Natural killer cell (primary cell): ENCODE data around the gene SUN3. TPM values are rescaled to one million over a fixed set of nuclear protein-coding genes. Genes with fewer than 3 reads are reported as not detected.

Experiments
- ATAC-seq, 3 donors: fragments of 150-1000 bp in 2 of 3; fragments of 200-7000 bp in 1 of 3; cut with Tn5 transposase; 1 replicate in 1 of 3; 2 replicates in 2 of 3; pipeline ENCODE4 v1.10.0; 2021; ENCODE audit warnings: mild to moderate bottlenecking in 2 of 3, moderate library complexity in 2 of 3
- DNase-seq, 2 donors: peaks; one replicate each; pipeline versions ENCODE4 v3.0.0 to v3.0.0-alpha.2; 2013 to 2021; ENCODE audit warnings: mixed read lengths in 1 of 2
- H3K27ac ChIP-seq: one replicate; pipeline ENCODE4 v1.5.1; 2013; ENCODE audit warnings: mild to moderate bottlenecking, low read length
- H3K27me3 ChIP-seq: one replicate; pipeline ENCODE4 v1.6.1; 2013; ENCODE audit warnings: low read length; ENCODE audit not compliant: control insufficient read depth, insufficient read depth
- H3K36me3 ChIP-seq: one replicate; pipeline ENCODE4 v1.6.1; 2013; ENCODE audit warnings: low read length; ENCODE audit not compliant: control insufficient read depth, insufficient read depth
- H3K4me1 ChIP-seq: one replicate; pipeline ENCODE4 v1.6.1; 2013; ENCODE audit warnings: low read length; ENCODE audit not compliant: control insufficient read depth, insufficient read depth
- H3K4me3 ChIP-seq: one replicate; pipeline ENCODE4 v1.5.1; 2013; ENCODE audit warnings: low read length
- H3K9me3 ChIP-seq: one replicate; pipeline ENCODE4 v1.6.1; 2013; ENCODE audit warnings: low read length; ENCODE audit not compliant: control insufficient read depth, insufficient read depth
- H3K27ac Mint-ChIP-seq, 2 donors: one replicate each; pipeline ENCODE4 v1.8.0; 2022; ENCODE audit warnings: mild to moderate bottlenecking in 2 of 2, mixed read lengths in 2 of 2, moderate library complexity in 1 of 2
- H3K27me3 Mint-ChIP-seq, 2 donors: one replicate each; pipeline ENCODE4 v1.8.0; 2022; ENCODE audit warnings: low read depth in 2 of 2, mixed read lengths in 2 of 2
- H3K36me3 Mint-ChIP-seq: one replicate; pipeline ENCODE4 v1.8.0; 2022; ENCODE audit warnings: mixed read lengths
- H3K4me1 Mint-ChIP-seq, 2 donors: one replicate each; pipeline ENCODE4 v1.8.0; 2022; ENCODE audit warnings: mixed read lengths in 2 of 2
- H3K4me3 Mint-ChIP-seq: one replicate; pipeline ENCODE4 v1.8.0; 2022; ENCODE audit warnings: mild to moderate bottlenecking, moderate library complexity, mixed read lengths
- H3K9me3 Mint-ChIP-seq, 2 donors: one replicate each; pipeline ENCODE4 v1.8.0; 2022; ENCODE audit warnings: mixed read lengths in 2 of 2
- WGBS: methylation state at CpG from one replicate; pipeline ENCODE4 v1.1.7; 2013; ENCODE audit warnings: missing lambda C conversion rate; ENCODE audit not compliant: insufficient coverage; 5-methylcytosine and 5-hydroxymethylcytosine counted together
- intact Hi-C: fragments of 100-400 bp; cut with micrococcal nuclease; formaldehyde crosslinking; loops from one replicate; pipeline ENCODE4 v1.14.2; 2022
- total RNA-seq, 4 donors: library from RNA; stranded (reverse); fragments of 120-200 nt in 1 of 4; gene quantifications; one replicate each; pipeline versions ENCODE4 v1.2.3 to v1.2.4, GENCODE V29; 2013 to 2022
- TF ChIP-seq, protein P1 (sequence below): fragments of 200-600 bp; IDR thresholded peaks from one replicate; pipeline ENCODE4 v1.8.0; 2022; ENCODE audit warnings: antibody characterized with exemption

The SUN3 gene
- total RNA-seq, 3 donors from 2014 or later (not counting 1 experiment from before 2014, with no cell fraction given): 1.3 TPM; not detected in 2

DNA sequence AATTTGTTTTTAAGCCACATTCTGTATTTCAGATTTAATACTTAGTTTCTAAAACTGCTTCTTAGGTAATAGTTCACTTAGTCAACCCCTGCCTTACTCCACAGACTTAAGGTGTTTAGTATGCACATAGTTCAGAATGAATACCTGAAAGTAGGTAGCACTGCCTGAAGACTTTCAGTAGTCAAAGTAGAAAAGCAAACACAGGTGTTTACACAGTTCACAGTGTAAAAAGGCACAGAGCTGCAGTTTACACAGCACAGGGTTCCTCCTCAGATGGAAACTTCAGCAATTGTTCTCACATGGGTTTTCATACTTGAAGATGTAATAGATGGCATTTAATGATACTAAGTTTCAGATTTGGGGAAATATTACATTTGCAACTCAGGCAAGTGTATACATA is 77.5 kb downstream of the SUN3 start:
- intact Hi-C loops: no loop called here
- TF ChIP-seq, protein P1, sequence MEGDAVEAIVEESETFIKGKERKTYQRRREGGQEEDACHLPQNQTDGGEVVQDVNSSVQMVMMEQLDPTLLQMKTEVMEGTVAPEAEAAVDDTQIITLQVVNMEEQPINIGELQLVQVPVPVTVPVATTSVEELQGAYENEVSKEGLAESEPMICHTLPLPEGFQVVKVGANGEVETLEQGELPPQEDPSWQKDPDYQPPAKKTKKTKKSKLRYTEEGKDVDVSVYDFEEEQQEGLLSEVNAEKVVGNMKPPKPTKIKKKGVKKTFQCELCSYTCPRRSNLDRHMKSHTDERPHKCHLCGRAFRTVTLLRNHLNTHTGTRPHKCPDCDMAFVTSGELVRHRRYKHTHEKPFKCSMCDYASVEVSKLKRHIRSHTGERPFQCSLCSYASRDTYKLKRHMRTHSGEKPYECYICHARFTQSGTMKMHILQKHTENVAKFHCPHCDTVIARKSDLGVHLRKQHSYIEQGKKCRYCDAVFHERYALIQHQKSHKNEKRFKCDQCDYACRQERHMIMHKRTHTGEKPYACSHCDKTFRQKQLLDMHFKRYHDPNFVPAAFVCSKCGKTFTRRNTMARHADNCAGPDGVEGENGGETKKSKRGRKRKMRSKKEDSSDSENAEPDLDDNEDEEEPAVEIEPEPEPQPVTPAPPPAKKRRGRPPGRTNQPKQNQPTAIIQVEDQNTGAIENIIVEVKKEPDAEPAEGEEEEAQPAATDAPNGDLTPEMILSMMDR: no peak
- DNase-seq: no peak
- Mint-ChIP-seq H3K36me3 (no peaks in the 10 kb centered on the region), H3K4me1 (no peaks in the 10 kb centered on the region), H3K4me3 (no peak overlapping the region), H3K27ac (no peak overlapping the region), H3K27me3 (no peaks in the 10 kb centered on the region), H3K9me3 (no peaks in the 10 kb centered on the region)
- no peak for ATAC-seq
- Histone ChIP-seq H3K4me1 (no peaks in the 10 kb centered on the region), H3K4me3 (no peak overlapping the region), H3K27me3 (no peaks in the 10 kb centered on the region), H3K36me3 (peaks cover 14% of the 10 kb centered on the region), H3K9me3 (no peaks in the 10 kb centered on the region), H3K27ac (no peak overlapping the region)

DNA sequence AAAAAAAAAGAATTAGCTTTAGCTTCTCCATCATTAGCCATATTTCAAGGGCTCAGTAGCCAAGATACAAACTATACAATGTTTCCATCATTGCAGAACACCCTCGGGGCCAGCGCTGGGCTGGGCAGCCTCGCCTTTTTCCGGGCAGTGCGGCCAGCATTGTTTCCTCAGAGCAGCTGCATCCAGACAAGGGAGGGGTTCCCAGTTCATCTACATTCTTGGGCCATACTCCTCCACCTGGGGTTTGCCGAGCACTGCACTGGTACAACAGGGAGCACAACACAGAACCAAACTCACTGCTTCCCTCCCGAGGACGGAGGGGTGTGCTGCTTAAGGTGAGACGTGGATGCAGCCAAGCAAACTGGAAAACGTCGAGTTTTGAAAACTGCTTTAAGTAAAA is 78.2 kb downstream of the SUN3 start:
- H3K9me3 ChIP-seq: no peaks in the 10 kb centered on the region
- peaks cover 11% of the 10 kb centered on the region for H3K36me3 ChIP-seq
- Mint-ChIP-seq H3K27ac (no peak overlapping the region), H3K9me3 (no peaks in the 10 kb centered on the region), H3K4me1 (no peaks in the 10 kb centered on the region), H3K4me3 (no peak overlapping the region), H3K27me3 (no peaks in the 10 kb centered on the region), H3K36me3 (no peaks in the 10 kb centered on the region)
- TF ChIP-seq, protein P1: no peak
- intact Hi-C loops: no loop called here
- ATAC-seq: no peak
- no peaks in the 10 kb centered on the region for H3K4me1 ChIP-seq
- 90% methylated on average over 11 of the region's 11 CpGs for WGBS
- DNase-seq: no peak
- H3K4me3 ChIP-seq: no peak overlapping the region
- H3K27me3 ChIP-seq: no peaks in the 10 kb centered on the region
- H3K27ac ChIP-seq: no peak overlapping the region

DNA sequence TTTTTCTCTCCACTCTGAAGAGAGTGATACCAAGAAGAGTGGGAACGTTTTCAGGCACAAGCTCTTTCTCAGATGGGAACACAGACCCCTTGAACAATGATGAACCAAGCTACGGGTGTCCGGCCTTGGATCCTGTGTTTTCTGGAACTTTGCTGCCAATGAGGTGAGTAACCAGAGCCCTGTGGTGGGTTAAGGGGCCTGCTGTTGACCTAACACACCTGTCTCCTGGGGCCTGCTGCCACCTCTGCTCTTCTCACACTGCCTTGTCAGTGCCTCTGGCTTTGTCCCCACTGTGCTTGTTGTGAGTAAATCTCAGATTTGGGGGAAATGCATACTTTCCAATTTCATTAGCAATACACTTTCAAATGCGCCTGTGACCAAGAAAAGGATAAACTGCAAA is 79.2 kb downstream of the SUN3 start:
- no peak for ATAC-seq
- H3K27me3 ChIP-seq: no peaks in the 10 kb centered on the region
- Mint-ChIP-seq H3K27ac (no peak overlapping the region), H3K4me1 (no peaks in the 10 kb centered on the region), H3K4me3 (no peak overlapping the region), H3K27me3 (no peaks in the 10 kb centered on the region), H3K9me3 (no peaks in the 10 kb centered on the region), H3K36me3 (no peaks in the 10 kb centered on the region)
- H3K36me3 ChIP-seq: peaks cover 6% of the 10 kb centered on the region
- intact Hi-C loops: no loop called here
- DNase-seq: no peak
- TF ChIP-seq, protein P1: no peak
- H3K4me3 ChIP-seq: no peak overlapping the region
- 88% methylated on average over 4 of the region's 4 CpGs for WGBS
- no peaks in the 10 kb centered on the region for H3K4me1 ChIP-seq
- no peak overlapping the region for H3K27ac ChIP-seq
- no peaks in the 10 kb centered on the region for H3K9me3 ChIP-seq

DNA sequence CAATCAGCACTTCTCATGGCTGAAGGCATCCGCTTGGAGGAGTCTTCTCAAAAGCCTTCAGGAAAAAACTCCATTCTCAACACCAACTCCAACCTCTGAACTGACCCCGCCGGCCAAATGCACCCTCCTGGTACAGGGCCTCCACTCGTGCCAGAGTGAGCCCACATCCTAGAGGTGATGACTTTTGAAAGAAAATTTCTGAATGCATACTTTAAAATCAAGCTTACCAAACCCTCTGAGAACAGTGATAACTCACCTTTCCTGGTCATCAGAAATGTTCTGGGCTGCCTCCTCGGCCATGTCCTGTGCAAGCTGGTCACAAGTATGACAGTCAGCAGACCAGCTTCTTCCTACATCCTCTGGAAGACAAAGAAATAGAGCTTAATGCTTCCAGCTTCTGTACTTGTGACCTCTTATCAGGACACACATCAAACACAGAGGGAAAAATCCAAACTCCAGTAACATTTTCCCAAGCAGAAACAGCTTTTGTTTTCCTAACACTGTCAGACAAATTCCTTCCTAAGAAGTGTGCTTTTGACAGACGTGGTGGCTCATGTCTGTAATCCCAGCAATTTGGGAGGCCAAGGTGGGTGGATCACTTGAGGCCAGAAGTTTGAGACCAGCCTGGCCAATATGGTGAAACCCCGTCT is 80.6 kb downstream of the SUN3 start, which contains the start of gene PKD1L1:
Gene PKD1L1, minus strand, starts transcription at position 326 of the 650 bp plus-strand sequence. Its CDS starts 26 bp downstream, at position 300.
- TF ChIP-seq, protein P1: no peak
- WGBS: 86% methylated on average over 6 of the region's 7 CpGs
- Mint-ChIP-seq H3K36me3 (no peaks in the 10 kb centered on the region), H3K27me3 (no peaks in the 10 kb centered on the region), H3K4me1 (no peaks in the 10 kb centered on the region), H3K27ac (no peak within 1 kb of the TSS), H3K4me3 (no peak within 1 kb of the TSS), H3K9me3 (no peaks in the 10 kb centered on the region)
- H3K36me3 ChIP-seq: no peaks in the 10 kb centered on the region
- intact Hi-C loops: no loop called here
- H3K27ac ChIP-seq: no peak within 1 kb of the TSS
- no peak for ATAC-seq
- DNase-seq: no peak
- no peaks in the 10 kb centered on the region for H3K9me3 ChIP-seq
- no peaks in the 10 kb centered on the region for H3K27me3 ChIP-seq
- no peak within 1 kb of the TSS for H3K4me3 ChIP-seq
- H3K4me1 ChIP-seq: no peaks in the 10 kb centered on the region
